PFSK-1 (cell line): ENCODE measurements around the gene ELAC1.

Experiments
- POLR2AphosphoS5 ChIP-seq: IDR thresholded peaks from 2 replicates; pipeline ENCODE4 v1.6.1; 2012; ENCODE audit warnings: low read depth, mild to moderate bottlenecking, control low read depth, low read length, moderate library complexity
- SIN3A ChIP-seq: IDR thresholded peaks from 2 replicates; pipeline ENCODE4 v1.6.1; 2012; ENCODE audit warnings: mild to moderate bottlenecking, low read length, moderate library complexity, borderline replicate concordance; ENCODE audit not compliant: insufficient read depth
- TAF1 ChIP-seq: IDR thresholded peaks from 2 replicates; pipeline ENCODE4 v1.6.1; 2012; ENCODE audit warnings: low read length, control low read depth, borderline replicate concordance; ENCODE audit not compliant: insufficient read depth

- TF ChIP-seq POLR2AphosphoS5 (no peak), TAF1 (no peak), SIN3A (no peak)
Measured at GRCh38 chr18:50949185-50949584, 18.7 kb upstream of the ELAC1 start.
